BLaER1 (cell line): ENCODE results near the gene NUDT8.
"Not testable (repeated sequence)": the region's sequence is repeated elsewhere in the genome, so short reads cannot be mapped to it uniquely, and the experiment has no call there.

Experiments
- H3K27ac ChIP-seq: shearing (Covaris generic); formaldehyde crosslinking; 2 replicates; pipeline ENCODE4 v1.8.1; 2022
- H3K27me3 ChIP-seq: shearing (Covaris generic); formaldehyde crosslinking; 2 replicates; pipeline ENCODE4 v1.8.1; 2022
- H3K36me3 ChIP-seq: shearing (Covaris generic); formaldehyde crosslinking; 2 replicates; pipeline ENCODE4 v1.8.1; 2022
- H3K4me1 ChIP-seq: shearing (Covaris generic); formaldehyde crosslinking; 2 replicates; pipeline ENCODE4 v1.8.1; 2022
- H3K4me2 ChIP-seq: shearing (Covaris generic); formaldehyde crosslinking; 2 replicates; pipeline ENCODE4 v1.8.1; 2022
- H3K4me3 ChIP-seq: shearing (Covaris generic); formaldehyde crosslinking; 2 replicates; pipeline ENCODE4 v1.8.1; 2022
- H3K9ac ChIP-seq: shearing (Covaris generic); formaldehyde crosslinking; 2 replicates; pipeline ENCODE4 v1.8.1; 2022
- H3K9me3 ChIP-seq: shearing (Covaris generic); formaldehyde crosslinking; 2 replicates; pipeline ENCODE4 v1.8.1; 2022
- H4K20me1 ChIP-seq: shearing (Covaris generic); formaldehyde crosslinking; 2 replicates; pipeline ENCODE4 v1.8.1; 2022
- Cebpa-rat ChIP-seq: shearing (Covaris generic); IDR thresholded peaks from 2 replicates; pipeline ENCODE4 v1.8.1; 2022

The NUDT8 gene

DNA sequence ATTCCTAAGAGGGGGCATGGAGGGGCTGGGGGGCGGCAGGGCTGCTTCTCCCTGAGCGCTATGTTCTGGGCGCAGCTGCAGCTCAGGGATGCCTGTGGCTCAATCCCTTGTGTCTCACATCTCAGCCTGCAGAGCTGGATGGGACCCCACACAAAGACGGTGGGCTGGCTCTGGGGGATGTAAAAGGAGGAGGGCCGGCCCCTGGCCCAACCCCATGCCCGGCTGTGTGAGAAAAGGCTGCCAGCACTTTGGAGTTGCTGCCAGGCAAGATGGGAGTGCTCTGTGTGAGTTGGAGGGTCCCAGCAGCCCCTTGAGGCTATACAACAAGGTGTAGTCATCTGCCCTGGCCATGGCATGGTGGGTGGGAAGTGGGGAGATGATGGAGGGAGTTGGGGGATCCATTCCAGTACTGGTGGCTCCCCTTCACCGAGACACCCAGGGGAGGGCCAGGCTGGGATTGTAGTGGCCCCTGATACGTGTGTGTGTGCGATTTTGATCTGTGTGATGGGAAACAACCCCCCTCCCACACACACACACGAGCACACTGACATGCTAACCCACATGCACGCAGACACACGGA lies 11.1 kb upstream of the NUDT8 start:
- Histone ChIP-seq H3K9ac (no peak overlapping the region), H3K36me3 (no peaks in the 10 kb centered on the region)

DNA sequence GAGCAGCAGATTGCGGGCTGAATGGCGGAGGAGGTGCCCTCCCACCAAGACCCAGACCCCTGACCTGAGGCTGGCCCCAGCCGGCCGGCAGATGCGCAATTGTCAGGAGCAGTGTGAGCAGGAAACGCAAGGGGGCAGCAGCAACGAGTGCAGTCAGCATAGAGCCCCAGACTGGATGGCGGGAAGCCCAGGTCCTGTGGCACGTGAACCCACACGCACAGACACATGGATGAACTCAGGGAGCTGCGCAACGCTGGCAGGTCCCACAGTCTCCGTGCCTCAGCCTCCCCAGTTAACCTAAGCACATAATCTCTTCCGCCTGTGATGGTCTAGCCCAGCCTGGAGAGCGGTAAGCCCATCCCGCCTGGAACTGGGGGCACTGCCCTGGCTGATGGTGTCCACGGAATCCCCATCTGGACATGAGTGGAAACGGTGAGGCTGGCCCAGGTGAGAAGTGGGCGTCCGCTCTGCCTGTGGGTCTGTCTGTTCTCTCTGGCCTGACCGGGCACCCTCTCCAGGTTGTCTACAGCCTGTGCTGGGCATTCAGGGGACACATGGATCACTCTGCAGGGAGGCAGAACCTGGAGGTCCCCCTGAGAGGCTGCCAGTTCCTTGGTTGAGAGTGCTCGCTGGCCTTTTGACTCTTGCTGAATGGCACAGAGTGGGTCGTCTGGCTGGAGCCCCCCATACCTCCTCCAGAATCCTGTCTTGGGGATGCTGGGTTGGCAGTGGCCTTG lies 10.5 kb upstream of the NUDT8 start:
- Histone ChIP-seq H3K9ac (no peak overlapping the region), H3K36me3 (no peaks in the 10 kb centered on the region), H3K27me3 (no peaks in the 10 kb centered on the region), H4K20me1 (no peaks in the 10 kb centered on the region), H3K4me3 (no peak overlapping the region), H3K9me3 (peaks cover 10% of the 10 kb centered on the region; the same call in 1 of the 2 replicates), H3K4me2 (no peak overlapping the region), H3K27ac (no peak overlapping the region), H3K4me1 (peaks cover 15% of the 10 kb centered on the region)
- no peak for TF ChIP-seq Cebpa-rat

More for the DNA sequence above, 11.1 kb upstream of the NUDT8 start:
- no peak overlapping the region for H3K4me2 ChIP-seq
- H3K4me1 ChIP-seq: peaks cover 22% of the 10 kb centered on the region
- H3K9me3 ChIP-seq: peaks cover 10% of the 10 kb centered on the region; the same call in 1 of the 2 replicates
- H3K4me3 ChIP-seq: no peak overlapping the region
- no peak for TF ChIP-seq Cebpa-rat
- no peaks in the 10 kb centered on the region for H4K20me1 ChIP-seq
- no peak overlapping the region for H3K27ac ChIP-seq
- H3K27me3 ChIP-seq: no peaks in the 10 kb centered on the region

DNA sequence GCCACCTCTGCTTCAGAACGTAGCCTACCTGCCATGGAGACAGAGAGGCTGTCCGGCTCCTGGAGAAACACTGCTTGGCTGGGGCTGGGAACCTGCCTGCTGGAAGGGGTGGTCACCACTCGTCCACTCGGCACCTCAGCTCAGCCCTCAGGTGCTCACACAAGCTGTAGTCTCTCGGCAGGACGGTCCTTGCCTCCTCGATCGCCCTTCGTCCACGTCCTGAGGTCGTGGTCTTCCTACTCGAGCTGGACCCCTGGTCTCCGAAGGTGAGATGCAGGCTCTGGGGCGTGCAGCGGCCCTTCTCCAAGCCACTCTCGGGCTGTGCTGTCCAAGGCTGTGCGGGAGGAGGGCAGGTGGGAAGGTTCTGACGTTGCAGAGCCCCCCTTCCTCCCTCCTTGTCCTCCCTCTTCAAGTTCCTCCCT lies 9.7 kb upstream of the NUDT8 start, which contains the start of gene TBX10:
Gene TBX10 (minus strand): TSS at position 326 of the 422 bp plus-strand sequence. CDS start 291 bp downstream, at position 35.
- H3K36me3 ChIP-seq: no peaks in the 10 kb centered on the region
- H3K27me3 ChIP-seq: no peaks in the 10 kb centered on the region
- no peak within 1 kb of the TSS for H3K27ac ChIP-seq
- H3K4me2 ChIP-seq: no peak within 1 kb of the TSS
- no peak within 1 kb of the TSS for H3K9ac ChIP-seq
- H3K9me3 ChIP-seq: peaks cover 10% of the 10 kb centered on the region; the same call in 1 of the 2 replicates
- no peaks in the 10 kb centered on the region for H4K20me1 ChIP-seq
- H3K4me3 ChIP-seq: no peak within 1 kb of the TSS
- TF ChIP-seq Cebpa-rat: no peak
- H3K4me1 ChIP-seq: peaks cover 8% of the 10 kb centered on the region

DNA sequence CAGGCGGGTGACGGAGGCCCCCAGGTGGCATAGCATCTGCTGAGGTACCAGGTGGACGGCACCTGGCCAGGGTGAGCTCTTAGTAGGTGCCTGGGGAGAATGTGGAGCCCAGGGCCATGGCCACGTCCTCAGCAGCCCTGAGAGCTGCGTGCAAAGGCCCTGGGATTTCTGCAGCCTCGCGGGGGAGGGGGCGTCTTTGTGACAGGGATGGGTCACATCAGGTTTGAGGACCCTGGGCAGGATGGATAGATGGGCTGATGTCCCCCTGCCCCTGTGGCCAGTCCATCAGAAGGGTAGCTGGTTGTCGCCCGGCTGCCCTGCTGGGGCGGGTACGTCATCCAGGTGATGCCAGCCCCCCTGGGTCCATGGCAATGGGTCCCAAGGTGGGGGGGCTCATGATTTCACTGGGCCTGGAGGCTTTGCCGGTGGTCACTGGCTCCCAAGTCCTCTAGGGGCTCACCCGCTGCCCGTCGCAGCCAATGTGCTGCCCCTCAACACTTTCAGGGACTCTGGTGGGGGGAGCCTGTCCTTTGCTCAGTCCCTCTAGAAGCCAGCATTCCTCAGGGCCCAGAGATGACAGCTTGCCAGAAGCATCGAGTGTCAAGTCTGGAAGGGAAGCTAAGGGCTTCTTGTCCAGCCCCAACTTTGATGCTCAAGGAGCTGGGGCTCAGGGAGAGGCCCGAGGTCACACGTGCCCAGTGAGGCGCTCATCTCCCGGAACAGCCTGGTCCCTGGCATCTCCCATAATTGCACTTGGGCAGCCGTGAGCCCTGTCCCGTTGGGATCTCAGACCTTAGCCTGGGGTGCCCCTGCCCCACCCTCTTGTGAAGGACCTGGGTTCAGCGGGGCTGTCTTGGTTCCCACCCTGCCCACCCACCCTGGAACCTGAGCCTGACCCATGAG lies 9.0 kb upstream of the NUDT8 start:
- TF ChIP-seq Cebpa-rat: no peak
- Histone ChIP-seq H3K9me3 (peaks cover 5% of the 10 kb centered on the region; the same call in 1 of the 2 replicates), H3K27ac (no peak overlapping the region), H4K20me1 (no peaks in the 10 kb centered on the region), H3K4me3 (no peak overlapping the region), H3K4me2 (no peak overlapping the region), H3K36me3 (no peaks in the 10 kb centered on the region), H3K27me3 (no peaks in the 10 kb centered on the region), H3K4me1 (0 out of 2 replicates have a peak, but pooled peaks cover 5% of the 10 kb centered on the region), H3K9ac (no peak overlapping the region)

DNA sequence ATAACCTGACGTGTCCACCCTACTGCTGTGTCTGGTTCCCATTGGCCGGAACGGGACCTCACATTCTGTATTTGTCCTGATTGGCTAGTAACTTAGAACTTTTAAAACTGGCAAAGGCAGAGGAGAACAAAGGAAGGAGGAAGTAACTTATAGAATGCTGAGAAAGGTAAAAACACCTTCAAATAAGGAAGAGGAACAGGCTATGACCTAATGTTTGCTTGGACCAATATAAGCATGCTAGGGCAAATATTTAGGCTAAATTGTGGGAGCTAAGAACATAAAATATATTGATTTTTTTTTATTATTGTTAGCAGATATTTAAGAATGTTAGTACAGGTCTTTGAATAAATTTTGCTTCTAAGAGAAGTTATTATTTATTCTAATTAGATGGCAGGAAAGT lies 7.7 kb upstream of the NUDT8 start:
- not testable (repeated sequence) for H3K27ac ChIP-seq, H3K36me3 ChIP-seq, H3K4me3 ChIP-seq, H3K9me3 ChIP-seq, H3K4me2 ChIP-seq, H3K4me1 ChIP-seq, H3K27me3 ChIP-seq, H4K20me1 ChIP-seq, H3K9ac ChIP-seq

- no peak overlapping the region for H3K27ac ChIP-seq
- no peaks in the 10 kb centered on the region for H3K9me3 ChIP-seq
- H3K4me2 ChIP-seq: no peak overlapping the region
- H3K4me1 ChIP-seq: peaks cover 13% of the 10 kb centered on the region
- H3K27me3 ChIP-seq: no peaks in the 10 kb centered on the region
- no peaks in the 10 kb centered on the region for H4K20me1 ChIP-seq
- H3K4me3 ChIP-seq: no peak overlapping the region
- H3K36me3 ChIP-seq: no peaks in the 10 kb centered on the region
- no peak for TF ChIP-seq Cebpa-rat
- H3K9ac ChIP-seq: no peak overlapping the region
Observed at GRCh38 chr11:67636962-67637361, 7.2 kb upstream of the NUDT8 start.

DNA sequence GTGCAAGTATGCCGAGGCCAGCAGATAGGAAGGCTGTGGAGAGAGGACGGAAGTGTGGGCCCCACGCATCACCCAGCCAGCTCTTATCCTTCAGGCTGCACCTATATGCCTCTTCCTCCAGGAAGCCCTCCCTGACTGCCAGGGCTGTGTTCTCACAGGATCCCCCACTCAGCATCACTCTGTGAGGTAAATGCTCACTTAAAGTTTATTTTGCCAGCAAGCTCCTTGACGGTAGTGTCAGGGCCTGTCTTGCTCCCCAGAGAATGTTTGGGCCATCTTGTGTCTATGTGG lies 5.4 kb upstream of the NUDT8 start:
- H3K27ac ChIP-seq: no peak overlapping the region
- no peaks in the 10 kb centered on the region for H3K9me3 ChIP-seq
- no peaks in the 10 kb centered on the region for H3K36me3 ChIP-seq
- TF ChIP-seq Cebpa-rat: no peak
- no peaks in the 10 kb centered on the region for H3K27me3 ChIP-seq
- no peak overlapping the region for H3K4me3 ChIP-seq
- no peak overlapping the region for H3K4me2 ChIP-seq
- no peaks in the 10 kb centered on the region for H4K20me1 ChIP-seq
- peaks cover 25% of the 10 kb centered on the region for H3K4me1 ChIP-seq
- H3K9ac ChIP-seq: no peak overlapping the region

DNA sequence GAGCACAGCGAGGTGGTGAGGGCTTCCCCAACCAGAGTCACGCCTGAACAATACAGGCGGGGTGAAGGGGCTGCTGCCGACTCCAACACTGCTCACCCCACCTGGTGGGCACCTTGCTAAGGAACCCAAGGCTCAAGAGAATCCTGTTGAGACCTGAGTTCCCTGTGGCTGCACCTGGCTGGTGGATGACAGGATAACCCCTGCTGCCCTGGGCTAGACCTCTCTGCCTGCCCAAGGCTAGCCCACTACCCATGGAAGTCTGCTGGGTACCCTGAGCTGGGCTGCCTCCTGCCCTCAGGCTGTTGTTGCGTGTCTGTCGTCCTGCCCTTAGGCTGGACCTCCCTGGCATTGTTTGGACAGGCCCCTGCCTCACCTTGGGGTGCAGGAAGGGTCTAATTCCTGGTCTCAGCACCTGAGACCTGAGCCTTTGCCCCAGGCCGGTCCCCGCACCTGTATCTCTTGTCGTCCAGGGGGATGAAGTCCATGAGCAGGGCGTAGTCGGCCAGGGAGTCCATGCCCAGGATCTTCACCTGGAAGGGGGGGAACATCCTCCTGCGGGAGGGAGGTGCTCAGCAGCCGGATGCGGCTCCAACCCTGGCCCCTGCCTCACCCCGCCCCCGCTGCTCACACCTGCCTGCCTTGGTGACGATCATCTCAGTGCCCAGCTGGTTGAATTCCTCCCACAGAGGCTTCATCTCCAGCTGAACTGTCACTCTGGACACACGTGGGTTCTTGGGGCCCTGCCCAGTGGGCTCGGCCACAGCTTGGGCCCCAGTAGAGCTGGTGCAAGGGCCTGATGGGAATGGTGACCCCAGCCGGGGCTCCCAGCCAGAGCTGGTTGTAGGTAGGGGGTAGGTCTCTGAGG lies 4.9 kb upstream of the NUDT8 start:
- Histone ChIP-seq H3K36me3 (no peaks in the 10 kb centered on the region), H4K20me1 (no peaks in the 10 kb centered on the region)

DNA sequence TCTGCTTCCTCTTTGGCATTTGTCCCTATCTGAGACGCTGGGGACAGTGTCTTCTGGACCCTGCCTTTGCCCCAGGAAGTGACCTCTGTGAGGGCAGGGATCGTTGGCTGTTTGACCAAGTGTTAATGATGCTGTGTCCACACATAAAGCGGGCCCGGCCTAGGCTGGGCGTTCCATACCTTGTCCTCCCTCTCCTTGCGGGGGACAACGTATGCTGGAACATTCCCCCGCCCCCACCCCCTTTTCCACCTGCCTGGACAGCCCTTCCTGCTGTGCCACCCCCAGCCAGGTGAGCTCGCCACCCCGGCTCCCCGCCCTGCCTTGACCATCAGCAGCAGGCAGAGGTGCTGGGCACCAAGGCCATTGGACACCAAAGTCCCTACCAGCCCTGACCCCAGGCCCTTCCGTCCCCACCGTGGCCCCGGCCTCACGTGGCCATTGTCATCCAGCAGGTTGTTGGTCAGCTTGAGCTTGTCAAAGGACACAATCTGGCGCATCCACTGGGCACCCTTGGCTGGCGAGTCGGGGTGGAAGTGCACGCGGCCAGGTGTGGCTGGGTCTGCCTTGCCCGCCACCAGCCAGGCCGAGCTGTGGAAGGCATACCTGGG lies 4.1 kb upstream of the NUDT8 start:
- no peak overlapping the region for H3K27ac ChIP-seq
- TF ChIP-seq Cebpa-rat: no peak

More for the DNA sequence above, 4.9 kb upstream of the NUDT8 start:
- no peak for TF ChIP-seq Cebpa-rat
- Histone ChIP-seq H3K9ac (no peak overlapping the region), H3K4me3 (no peak overlapping the region), H3K4me1 (peaks cover 25% of the 10 kb centered on the region), H3K9me3 (no peaks in the 10 kb centered on the region), H3K27me3 (no peaks in the 10 kb centered on the region), H3K27ac (no peak overlapping the region), H3K4me2 (no peak overlapping the region)

More for the DNA sequence above, 4.1 kb upstream of the NUDT8 start:
- no peaks in the 10 kb centered on the region for H3K9me3 ChIP-seq
- H4K20me1 ChIP-seq: no peaks in the 10 kb centered on the region
- peaks cover 32% of the 10 kb centered on the region for H3K4me1 ChIP-seq
- no peak overlapping the region for H3K9ac ChIP-seq
- no peaks in the 10 kb centered on the region for H3K27me3 ChIP-seq
- no peak overlapping the region for H3K4me2 ChIP-seq
- no peak overlapping the region for H3K4me3 ChIP-seq
- no peaks in the 10 kb centered on the region for H3K36me3 ChIP-seq
